ENCODE measurements around the gene CDH20.

CDH20 gene

DNA sequence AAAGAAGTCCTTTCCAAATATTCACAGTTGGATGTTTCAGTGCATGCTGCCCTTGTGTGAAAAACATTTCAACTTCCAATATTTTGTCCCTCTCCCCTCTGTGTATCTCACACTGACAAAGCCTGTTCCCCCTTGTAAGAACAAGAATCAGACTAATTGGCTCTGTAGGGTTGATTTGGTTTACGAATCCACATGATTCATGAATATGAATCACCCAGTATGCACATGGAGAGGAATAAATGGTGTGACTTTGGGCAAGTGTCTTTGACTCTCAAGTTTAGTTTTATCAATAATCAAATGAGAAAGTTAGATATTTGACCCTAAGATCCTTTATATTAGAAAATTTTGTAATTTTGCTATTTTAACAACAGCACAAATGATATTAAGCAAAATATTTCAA lies 9.3 kb upstream of the CDH20 start:
- TF ChIP-seq, protein P1, sequence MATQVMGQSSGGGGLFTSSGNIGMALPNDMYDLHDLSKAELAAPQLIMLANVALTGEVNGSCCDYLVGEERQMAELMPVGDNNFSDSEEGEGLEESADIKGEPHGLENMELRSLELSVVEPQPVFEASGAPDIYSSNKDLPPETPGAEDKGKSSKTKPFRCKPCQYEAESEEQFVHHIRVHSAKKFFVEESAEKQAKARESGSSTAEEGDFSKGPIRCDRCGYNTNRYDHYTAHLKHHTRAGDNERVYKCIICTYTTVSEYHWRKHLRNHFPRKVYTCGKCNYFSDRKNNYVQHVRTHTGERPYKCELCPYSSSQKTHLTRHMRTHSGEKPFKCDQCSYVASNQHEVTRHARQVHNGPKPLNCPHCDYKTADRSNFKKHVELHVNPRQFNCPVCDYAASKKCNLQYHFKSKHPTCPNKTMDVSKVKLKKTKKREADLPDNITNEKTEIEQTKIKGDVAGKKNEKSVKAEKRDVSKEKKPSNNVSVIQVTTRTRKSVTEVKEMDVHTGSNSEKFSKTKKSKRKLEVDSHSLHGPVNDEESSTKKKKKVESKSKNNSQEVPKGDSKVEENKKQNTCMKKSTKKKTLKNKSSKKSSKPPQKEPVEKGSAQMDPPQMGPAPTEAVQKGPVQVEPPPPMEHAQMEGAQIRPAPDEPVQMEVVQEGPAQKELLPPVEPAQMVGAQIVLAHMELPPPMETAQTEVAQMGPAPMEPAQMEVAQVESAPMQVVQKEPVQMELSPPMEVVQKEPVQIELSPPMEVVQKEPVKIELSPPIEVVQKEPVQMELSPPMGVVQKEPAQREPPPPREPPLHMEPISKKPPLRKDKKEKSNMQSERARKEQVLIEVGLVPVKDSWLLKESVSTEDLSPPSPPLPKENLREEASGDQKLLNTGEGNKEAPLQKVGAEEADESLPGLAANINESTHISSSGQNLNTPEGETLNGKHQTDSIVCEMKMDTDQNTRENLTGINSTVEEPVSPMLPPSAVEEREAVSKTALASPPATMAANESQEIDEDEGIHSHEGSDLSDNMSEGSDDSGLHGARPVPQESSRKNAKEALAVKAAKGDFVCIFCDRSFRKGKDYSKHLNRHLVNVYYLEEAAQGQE (IDR thresholded peaks at IDR 0.05; ENCODE audit: insufficient read depth in 1 of 2, low read depth in 2 of 2, low read length in 2 of 2), result no peak

DNA sequence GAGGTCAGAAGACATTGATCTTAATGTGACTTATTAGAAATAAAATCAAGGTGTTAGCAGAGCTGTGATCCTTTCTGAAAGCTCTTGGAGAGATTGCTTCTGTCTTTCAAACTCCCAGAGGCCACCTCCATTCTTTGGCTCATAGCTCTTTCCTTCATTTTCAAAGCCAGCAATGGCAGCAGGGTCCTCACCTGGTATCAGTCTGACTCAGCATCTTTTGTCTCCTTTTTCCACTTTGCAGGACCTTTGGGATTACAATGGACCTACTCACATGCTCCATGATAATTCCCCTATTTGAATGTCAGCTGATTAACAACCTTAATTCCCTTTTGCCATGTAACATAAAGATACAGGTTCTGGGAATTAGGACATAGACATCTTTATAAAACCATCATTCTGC lies 6.8 kb upstream of the CDH20 start:
- TF ChIP-seq TAF1 (IDR thresholded peaks at IDR 0.05; ENCODE audit: borderline replicate concordance, insufficient read depth, low read length) (no peak), SIN3A (IDR thresholded peaks at IDR 0.05; ENCODE audit: borderline replicate concordance, insufficient read depth, low read length) (no peak), FOXP2 (optimal IDR thresholded peaks at IDR 0.05; ENCODE audit: borderline replicate concordance, extremely low read depth, extremely low read length, insufficient read depth) (no peak), POLR2AphosphoS5 (IDR thresholded peaks at IDR 0.05; ENCODE audit: low read depth, low read length) (no peak)
- TF ChIP-seq, protein P1 (IDR thresholded peaks at IDR 0.05; ENCODE audit: insufficient read depth in 1 of 2, low read depth in 2 of 2, low read length in 2 of 2), result no peak

DNA sequence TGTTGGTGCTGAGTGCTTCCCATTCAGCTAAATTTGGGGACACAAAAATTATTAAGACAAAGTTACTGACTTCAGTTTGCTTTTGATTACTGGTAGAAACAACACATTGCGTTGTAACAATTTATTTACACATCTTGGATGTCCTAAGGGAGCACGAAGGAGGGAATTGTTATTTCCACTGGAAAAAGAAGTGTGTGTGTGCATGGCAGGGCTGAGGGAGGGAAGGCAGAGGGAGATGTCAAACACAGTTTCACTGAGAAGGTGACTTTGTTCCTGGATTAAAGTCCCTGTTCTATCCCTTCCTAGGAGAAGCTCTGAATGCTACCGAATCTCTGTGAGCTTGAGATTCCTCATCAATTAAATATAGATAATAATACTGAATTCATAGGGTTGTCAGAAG lies 3.8 kb upstream of the CDH20 start:
- TF ChIP-seq SIN3A (IDR thresholded peaks at IDR 0.05; ENCODE audit: borderline replicate concordance, insufficient read depth, low read length) (no peak), FOXP2 (optimal IDR thresholded peaks at IDR 0.05; ENCODE audit: borderline replicate concordance, extremely low read depth, extremely low read length, insufficient read depth) (no peak), TAF1 (IDR thresholded peaks at IDR 0.05; ENCODE audit: borderline replicate concordance, insufficient read depth, low read length) (no peak), POLR2AphosphoS5 (IDR thresholded peaks at IDR 0.05; ENCODE audit: low read depth, low read length) (no peak)
- TF ChIP-seq, protein P1 (IDR thresholded peaks at IDR 0.05; ENCODE audit: insufficient read depth in 1 of 2, low read depth in 2 of 2, low read length in 2 of 2), result no peak

DNA sequence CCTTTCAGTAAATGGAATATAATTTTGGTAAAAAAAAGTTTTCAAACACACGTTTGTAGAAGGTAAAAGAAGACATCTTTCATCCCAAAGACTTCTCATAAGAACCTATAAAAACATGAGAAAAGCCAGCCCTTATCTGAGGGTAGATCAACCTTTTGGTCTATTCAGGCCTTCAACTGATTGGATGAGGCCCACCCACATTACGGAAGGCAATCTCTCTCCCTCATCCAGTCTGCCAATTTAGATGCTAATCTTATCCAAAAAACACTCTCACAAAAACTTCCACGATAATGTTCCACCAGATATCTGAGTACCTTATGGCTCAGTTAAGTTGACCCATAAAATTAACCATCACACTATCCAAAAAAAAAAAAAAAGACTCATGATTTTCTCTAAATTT lies 2.2 kb upstream of the CDH20 start:
- no peak for TF ChIP-seq SIN3A (IDR thresholded peaks at IDR 0.05; ENCODE audit: borderline replicate concordance, insufficient read depth, low read length)
- TF ChIP-seq FOXP2 (optimal IDR thresholded peaks at IDR 0.05; ENCODE audit: borderline replicate concordance, extremely low read depth, extremely low read length, insufficient read depth), result no peak
- TF ChIP-seq, protein P1 (IDR thresholded peaks at IDR 0.05; ENCODE audit: insufficient read depth in 1 of 2, low read depth in 2 of 2, low read length in 2 of 2), result no peak
- no peak for TF ChIP-seq POLR2AphosphoS5 (IDR thresholded peaks at IDR 0.05; ENCODE audit: low read depth, low read length)
- no peak for TF ChIP-seq TAF1 (IDR thresholded peaks at IDR 0.05; ENCODE audit: borderline replicate concordance, insufficient read depth, low read length)

GRCh38 chr18:61333746-61334490 lies 688 bp downstream of the CDH20 start:
- TF ChIP-seq, protein P1 (IDR thresholded peaks at IDR 0.05; ENCODE audit: insufficient read depth in 1 of 2, low read depth in 2 of 2, low read length in 2 of 2), result no peak
- no peak for TF ChIP-seq TAF1 (IDR thresholded peaks at IDR 0.05; ENCODE audit: borderline replicate concordance, insufficient read depth, low read length)
- TF ChIP-seq FOXP2 (optimal IDR thresholded peaks at IDR 0.05; ENCODE audit: borderline replicate concordance, extremely low read depth, extremely low read length, insufficient read depth), result no peak
- TF ChIP-seq POLR2AphosphoS5 (IDR thresholded peaks at IDR 0.05; ENCODE audit: low read depth, low read length), result no peak
- no peak for TF ChIP-seq SIN3A (IDR thresholded peaks at IDR 0.05; ENCODE audit: borderline replicate concordance, insufficient read depth, low read length)

Data from PFSK-1 (cell line).